Mesothelial cell of epicardium (in vitro differentiated cells): ENCODE data around the gene RORB. TPM values are rescaled to one million over a fixed set of nuclear protein-coding genes. Genes with fewer than 3 reads are reported as not detected.
A peak's percentile ranks its signal among the peaks of the same experiment; 100 is the strongest.

Experiments
- DNase-seq, 2 experiments: peaks; one replicate each; pipeline ENCODE4 v3.0.0; 2021; ENCODE audit warnings: low spot score in 2 of 2; ENCODE audit not compliant: unreplicated experiment in 2 of 2
- H3K27ac Mint-ChIP-seq: 2 replicates; pipeline ENCODE4 v1.8.0; 2021; ENCODE audit warnings: mixed read lengths
- H3K27me3 Mint-ChIP-seq: 2 replicates; pipeline ENCODE4 v1.8.0; 2021; ENCODE audit warnings: low read depth, mixed read lengths
- H3K36me3 Mint-ChIP-seq: 2 replicates; pipeline ENCODE4 v1.8.0; 2021; ENCODE audit warnings: mixed read lengths
- H3K4me1 Mint-ChIP-seq: 2 replicates; pipeline ENCODE4 v1.8.0; 2021; ENCODE audit warnings: mixed read lengths
- H3K4me3 Mint-ChIP-seq: 2 replicates; pipeline ENCODE4 v1.8.0; 2021; ENCODE audit warnings: mild to moderate bottlenecking, moderate library complexity, mixed read lengths
- H3K9me3 Mint-ChIP-seq: 2 replicates; pipeline ENCODE4 v1.8.0; 2021; ENCODE audit warnings: mixed read lengths
- CTCF ChIP-seq: fragments of 200-600 bp; sonication (generic); IDR thresholded peaks from one replicate; pipeline ENCODE4 v1.5.0; 2021; ENCODE audit warnings: antibody characterized with exemption; ENCODE audit not compliant: unreplicated experiment
- total RNA-seq: library from RNA; stranded (reverse); gene quantifications from 3 replicates; pipeline ENCODE4 v1.2.1, GENCODE V29; 2021

RORB gene
- total RNA-seq, 1 donor from 2014 or later, result 0.38 TPM

- Mint-ChIP-seq H3K36me3 (no peaks in the 10 kb centered on the region), H3K27ac (no peak overlapping the region), H3K9me3 (peaks cover 16% of the 10 kb centered on the region), H3K4me1 (no peaks in the 10 kb centered on the region), H3K27me3 (peaks cover 4% of the 10 kb centered on the region), H3K4me3 (no peak overlapping the region)
- TF ChIP-seq CTCF, result no peak
- no peak for DNase-seq
Measured at GRCh38 chr9:74478606-74479005, 18.5 kb upstream of the RORB start.

DNA sequence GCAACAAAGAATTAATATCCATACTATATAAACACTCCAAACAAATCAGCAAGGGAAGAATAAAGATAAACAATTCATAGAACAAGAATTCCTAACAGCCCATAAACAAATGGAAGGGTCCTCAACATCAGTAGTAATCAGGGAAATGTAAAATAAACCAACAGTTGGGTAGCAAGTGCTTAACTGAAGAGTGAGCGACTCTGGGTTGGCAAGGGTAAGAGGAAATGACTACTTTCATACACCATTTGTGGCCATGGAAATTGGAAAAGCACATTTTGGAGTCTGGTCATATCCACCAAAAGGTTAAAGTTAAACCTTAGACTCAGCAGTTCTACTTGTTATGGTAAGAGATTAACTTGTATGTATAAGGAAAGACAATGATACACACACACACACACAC is 17.4 kb upstream of the RORB start:
- peaks cover 4% of the 10 kb centered on the region for H3K27me3 Mint-ChIP-seq

GRCh38 chr9:74487395-74487794 is 9.7 kb upstream of the RORB start:
- H3K27me3 Mint-ChIP-seq, result peaks cover 7% of the 10 kb centered on the region
- no peaks in the 10 kb centered on the region for H3K36me3 Mint-ChIP-seq
- TF ChIP-seq CTCF, result no peak
- no peak overlapping the region for H3K27ac Mint-ChIP-seq
- no peak for DNase-seq
- no peak overlapping the region for H3K4me3 Mint-ChIP-seq
- no peaks in the 10 kb centered on the region for H3K4me1 Mint-ChIP-seq
- H3K9me3 Mint-ChIP-seq, result no peaks in the 10 kb centered on the region

More for the DNA sequence above, 17.4 kb upstream of the RORB start:
- no peak overlapping the region for H3K4me3 Mint-ChIP-seq
- H3K27ac Mint-ChIP-seq, result no peak overlapping the region
- no peaks in the 10 kb centered on the region for H3K36me3 Mint-ChIP-seq
- no peaks in the 10 kb centered on the region for H3K4me1 Mint-ChIP-seq
- DNase-seq, result no peak
- TF ChIP-seq CTCF, result no peak
- peaks cover 16% of the 10 kb centered on the region for H3K9me3 Mint-ChIP-seq

DNA sequence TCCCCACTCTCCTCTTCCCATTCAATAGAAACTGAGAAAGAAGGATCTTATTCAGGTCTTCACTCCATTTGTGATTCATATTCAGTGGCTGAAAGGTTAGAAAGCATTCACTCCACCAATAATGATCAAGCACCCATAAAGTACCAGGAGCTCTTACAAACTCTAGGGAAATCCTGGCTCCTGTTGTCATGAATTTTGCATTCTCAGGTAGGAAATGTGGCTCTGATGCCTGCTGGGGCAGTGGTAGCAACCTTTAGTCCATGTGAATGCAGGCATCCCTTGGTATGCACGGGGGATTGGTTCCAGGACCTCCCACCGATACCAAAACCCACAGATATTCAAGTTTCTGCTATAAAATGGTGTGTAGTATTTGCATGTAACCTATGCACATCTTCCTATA is 3.6 kb upstream of the RORB start:
- no peak overlapping the region for H3K4me3 Mint-ChIP-seq
- no peaks in the 10 kb centered on the region for H3K36me3 Mint-ChIP-seq
- H3K4me1 Mint-ChIP-seq, result peaks cover 16% of the 10 kb centered on the region
- DNase-seq, result no peak
- H3K27ac Mint-ChIP-seq, result no peak overlapping the region
- no peak for TF ChIP-seq CTCF
- no peaks in the 10 kb centered on the region for H3K9me3 Mint-ChIP-seq
- peaks cover 63% of the 10 kb centered on the region for H3K27me3 Mint-ChIP-seq

- Mint-ChIP-seq H3K9me3 (no peaks in the 10 kb centered on the region), H3K4me3 (no peak overlapping the region), H3K36me3 (no peaks in the 10 kb centered on the region), H3K27me3 (peaks cover 72% of the 10 kb centered on the region), H3K4me1 (peaks cover 23% of the 10 kb centered on the region), H3K27ac (no peak overlapping the region)
- TF ChIP-seq CTCF, result no peak
- no peak for DNase-seq
Measured at GRCh38 chr9:74494490-74494889, 2.6 kb upstream of the RORB start.

DNA sequence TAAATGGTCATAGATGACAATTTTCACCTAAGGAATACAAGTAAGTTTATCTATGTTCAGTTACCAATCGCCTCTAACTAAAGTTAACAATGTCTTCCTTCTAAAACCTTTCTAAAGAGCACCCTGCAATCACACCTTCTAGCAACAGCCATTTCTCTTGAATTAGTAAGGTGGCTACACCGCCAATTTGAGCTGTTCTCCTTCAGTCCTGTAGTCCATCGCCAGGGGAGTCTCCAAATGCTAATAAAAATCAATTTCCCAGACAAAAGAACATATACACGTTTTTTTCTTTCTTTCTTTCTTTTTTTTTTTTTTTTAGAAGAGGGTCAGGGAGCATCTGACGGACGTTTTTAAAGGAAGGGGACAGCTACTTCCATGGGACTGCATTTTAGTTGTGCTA is 729 bp upstream of the RORB start:
- Mint-ChIP-seq H3K4me3 (peak overlapping the region; percentile 75), H3K36me3 (no peaks in the 10 kb centered on the region), H3K27ac (no peak overlapping the region), H3K27me3 (peaks cover 91% of the 10 kb centered on the region), H3K4me1 (peaks cover 30% of the 10 kb centered on the region), H3K9me3 (no peaks in the 10 kb centered on the region)
- TF ChIP-seq CTCF, result no peak
- DNase-seq, result no peak
